GM12892 (cell line): Measurements from ENCODE around the gene CCNG1.
"Not testable (repeated sequence)": the region's sequence is repeated elsewhere in the genome, so short reads cannot be mapped to it uniquely, and the experiment has no call there.

Experiments used
- DNase-seq: peaks from one replicate; pipeline ENCODE4 v3.0.0; 2011; ENCODE audit not compliant: insufficient read length
- FAIRE-seq: peaks from 2 replicates; lab custom pipeline; 2011; peaks lifted over from hg19 to GRCh38; lab: Jason Lieb, UNC
- POLR2A ChIP-seq: IDR thresholded peaks from 2 replicates; pipeline ENCODE4 v1.6.1; 2011; ENCODE audit warnings: low read depth, low read length, control low read depth
- POLR2AphosphoS5 ChIP-seq: IDR thresholded peaks from 2 replicates; pipeline ENCODE4 v1.6.1; 2011; ENCODE audit warnings: low read depth, low read length, control low read depth
- TAF1 ChIP-seq: IDR thresholded peaks from 2 replicates; pipeline ENCODE4 v1.6.1; 2011; ENCODE audit warnings: low read depth, mild to moderate bottlenecking, control low read depth, low read length, borderline replicate concordance

Gene CCNG1

DNA sequence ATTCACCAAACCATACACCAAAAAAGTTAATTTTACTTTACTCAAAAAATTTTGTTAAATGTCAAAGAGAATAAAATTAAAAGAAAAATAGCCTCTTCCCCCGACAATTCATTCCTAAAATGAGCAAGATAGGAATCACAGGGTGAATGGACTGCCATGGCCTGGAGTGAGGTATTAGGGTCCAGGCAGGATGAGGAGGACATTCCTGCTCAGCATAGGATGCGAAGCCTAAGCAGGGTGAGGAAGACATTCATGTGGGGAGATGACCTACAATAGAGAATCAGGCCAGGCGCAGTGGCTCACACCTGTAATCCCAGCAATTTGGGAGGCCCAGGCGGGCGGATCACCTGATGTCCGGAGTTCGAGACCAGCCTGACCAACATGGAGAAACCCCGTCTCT, 14.1 kb downstream of the CCNG1 start:
- FAIRE-seq (no peak), DNase-seq (no peak)
- TF ChIP-seq TAF1 (no peak), POLR2A (no peak), POLR2AphosphoS5 (no peak)

DNA sequence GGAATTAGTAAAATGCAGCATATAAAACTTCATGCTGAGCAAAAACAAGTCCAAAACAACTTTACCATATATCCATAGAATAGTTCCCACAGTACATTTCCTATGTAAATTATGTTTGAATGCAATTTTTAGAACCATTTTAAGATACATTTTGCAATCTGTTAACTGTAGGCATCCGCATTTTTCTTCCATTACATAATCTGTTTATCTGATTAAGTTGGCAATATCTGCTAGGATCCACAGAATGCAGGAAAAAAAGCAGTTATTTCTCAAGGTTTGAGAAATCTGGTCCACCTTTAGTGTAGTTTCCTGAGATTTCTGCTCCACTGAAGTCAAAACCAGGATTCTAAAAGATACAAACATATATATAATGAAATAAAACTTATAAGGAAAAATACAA, 16.3 kb downstream of the CCNG1 start:
- DNase-seq = no peak
- no peak for TF ChIP-seq POLR2AphosphoS5
- TF ChIP-seq POLR2A = no peak
- TF ChIP-seq TAF1 = no peak
- no peak for FAIRE-seq

DNA sequence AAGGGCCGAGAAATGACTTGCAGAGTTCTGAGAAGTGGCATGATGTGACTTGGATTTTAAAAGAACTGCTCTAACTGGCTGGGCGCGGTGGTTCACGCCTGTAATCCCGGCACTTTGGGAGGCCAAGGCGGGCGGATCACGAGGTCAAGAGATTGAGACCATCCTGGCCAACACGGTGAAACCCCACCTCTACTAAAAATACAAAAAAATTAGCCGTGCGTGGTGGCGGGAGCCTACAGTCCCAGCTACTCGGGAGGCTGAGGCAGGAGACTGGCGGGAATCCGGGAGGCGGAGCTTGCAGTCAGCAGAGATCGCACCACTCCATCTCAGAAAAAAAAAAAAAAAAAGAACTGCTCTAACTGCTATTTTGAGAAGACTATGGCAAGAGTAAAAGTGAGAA, 18.0 kb downstream of the CCNG1 start:
- FAIRE-seq, DNase-seq: not testable (repeated sequence)

DNA sequence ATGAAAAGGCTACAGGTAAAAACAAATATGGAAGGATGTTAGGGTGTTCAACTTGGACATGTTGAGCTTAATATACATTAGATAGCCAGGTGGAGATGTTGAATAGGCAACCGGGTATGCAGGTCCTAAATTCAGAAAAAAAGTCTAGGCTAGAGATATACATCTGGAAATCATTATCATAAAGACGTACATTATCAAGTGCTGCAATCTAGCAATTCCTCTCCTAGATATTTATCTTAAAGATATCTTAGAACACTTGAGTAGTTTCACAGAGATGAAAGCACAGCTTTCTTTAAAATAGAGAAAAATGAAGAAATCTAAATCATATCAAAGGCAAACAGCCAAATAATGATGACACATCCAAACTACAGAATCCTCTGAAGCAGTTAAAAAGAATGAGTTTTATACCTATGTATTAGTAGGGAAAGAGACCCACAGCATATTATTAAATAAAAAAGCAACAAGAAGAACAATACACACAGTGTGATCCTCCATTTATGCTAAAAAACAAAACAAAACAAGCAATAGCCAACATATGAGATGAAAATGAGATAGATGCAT, 18.7 kb downstream of the CCNG1 start:
- DNase-seq (no peak), FAIRE-seq (no peak)
- TF ChIP-seq TAF1 = no peak
- TF ChIP-seq POLR2AphosphoS5 = no peak
- TF ChIP-seq POLR2A = no peak

DNA sequence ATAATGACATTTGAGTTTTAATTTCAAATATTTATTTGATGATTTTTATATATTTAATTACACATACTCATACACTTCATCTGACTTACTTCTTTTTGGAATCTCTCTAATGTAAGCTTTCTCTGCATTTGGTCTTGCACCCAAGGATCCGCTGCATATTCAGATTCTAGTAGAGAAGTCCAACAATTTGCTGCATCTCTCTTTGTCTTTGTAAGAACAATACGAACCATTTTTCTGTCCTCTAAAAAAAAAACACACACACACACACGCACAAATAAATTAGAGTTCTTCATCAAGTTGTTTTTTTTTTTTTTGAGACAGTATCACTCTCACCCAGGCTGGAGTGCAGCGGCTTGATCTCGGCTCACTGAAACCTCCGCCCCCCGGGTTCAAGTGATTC, 19.4 kb downstream of the CCNG1 start:
- TF ChIP-seq TAF1 (no peak), POLR2AphosphoS5 (no peak), POLR2A (no peak)
- no peak for FAIRE-seq
- DNase-seq = no peak

DNA sequence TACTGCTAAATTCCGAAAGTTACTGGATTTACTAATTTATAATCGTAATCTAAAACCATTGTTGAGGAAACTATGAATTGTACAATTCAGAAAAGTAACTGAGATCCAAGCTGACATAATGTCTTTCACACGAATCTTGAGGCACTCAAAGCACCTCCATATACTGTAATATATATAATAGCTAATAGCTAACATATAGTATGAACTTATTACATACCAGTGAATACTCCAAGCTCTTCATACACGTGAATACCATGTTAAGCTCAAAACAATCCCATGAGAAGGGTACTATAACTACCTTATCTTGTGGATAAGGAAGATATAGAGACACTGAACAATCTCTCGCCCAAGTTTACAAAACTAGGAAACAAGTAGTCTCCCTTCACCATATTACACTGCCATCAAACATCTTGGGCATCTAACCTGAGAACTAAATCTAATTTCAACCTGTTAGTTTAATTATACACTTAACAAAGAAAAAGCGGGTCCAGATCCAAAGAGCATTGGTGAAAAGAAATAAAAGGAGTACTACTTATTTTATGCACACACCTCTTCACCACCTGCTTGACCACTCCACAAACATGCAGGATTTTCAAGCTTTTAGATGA, 21.5 kb downstream of the CCNG1 start:
- FAIRE-seq (peak; percentile 46), DNase-seq (no peak)
- TF ChIP-seq TAF1 (no peak), POLR2A (no peak), POLR2AphosphoS5 (no peak)

DNA sequence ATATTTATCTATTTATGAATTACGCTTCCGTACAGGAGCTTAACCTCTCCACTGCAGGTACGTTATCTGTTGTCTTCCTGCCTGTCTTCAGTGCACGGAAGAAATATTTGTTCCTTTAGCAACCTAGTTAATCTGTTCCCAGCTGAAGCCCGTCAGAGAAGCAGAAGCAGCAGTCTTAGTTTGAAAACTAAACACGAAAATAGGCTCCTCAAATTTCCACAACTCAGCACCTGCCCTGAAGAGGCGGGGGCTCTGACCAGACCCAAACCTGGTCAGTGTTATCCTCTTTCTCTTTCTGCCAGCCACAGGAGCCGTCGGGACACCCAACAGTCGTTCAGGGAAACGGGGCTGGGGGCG, 22.0 kb downstream of the CCNG1 start:
- DNase-seq = no peak
- no peak for FAIRE-seq
- TF ChIP-seq TAF1 (no peak), POLR2AphosphoS5 (no peak), POLR2A (no peak)

DNA sequence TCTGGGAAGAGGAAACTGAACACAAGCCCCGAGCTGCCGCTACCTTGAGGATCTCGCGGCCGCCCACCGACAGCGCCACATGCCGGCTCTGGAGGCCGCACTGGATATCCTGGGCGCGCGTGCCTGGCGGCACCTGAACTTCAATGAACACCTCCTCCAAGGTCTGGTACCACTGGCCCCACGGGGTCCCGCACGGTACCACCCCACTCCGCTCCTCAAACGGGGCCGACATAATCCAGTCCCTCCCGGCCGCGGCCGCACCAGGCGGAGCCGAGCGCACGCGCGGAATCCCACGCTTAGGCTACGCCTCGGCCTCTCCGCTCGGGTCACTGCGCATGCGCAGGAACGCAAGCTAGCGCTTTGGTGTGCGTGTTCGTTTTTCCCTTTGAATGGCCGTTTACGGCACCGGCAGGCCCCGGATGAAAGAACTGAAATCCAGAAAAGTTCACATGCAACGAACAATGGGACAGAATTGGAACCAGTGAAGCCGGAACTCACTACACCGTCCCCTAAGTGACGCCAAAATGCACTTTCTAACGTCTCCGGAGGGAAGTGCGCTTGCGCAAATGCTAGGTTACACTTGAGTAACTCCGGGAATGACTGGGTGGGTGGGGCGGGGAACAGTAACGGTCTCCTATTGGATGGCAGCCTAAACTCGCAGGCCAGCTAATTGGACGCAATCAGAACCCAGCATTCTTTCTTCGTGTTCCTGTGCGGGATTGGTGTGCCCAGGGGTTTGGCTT, 22.6 kb downstream of the CCNG1 start, which contains the start of gene NUDCD2:
Gene NUDCD2 (minus strand): TSS at position 284 of the 743 bp plus-strand sequence. CDS start 52 bp downstream, at position 232.
- TF ChIP-seq POLR2A = peak; percentile 91
- TF ChIP-seq POLR2AphosphoS5 = peak; percentile 96
- peak; percentile 39; the same call in 1 of the 2 replicates for TF ChIP-seq TAF1
- FAIRE-seq = peak; percentile 92

DNA sequence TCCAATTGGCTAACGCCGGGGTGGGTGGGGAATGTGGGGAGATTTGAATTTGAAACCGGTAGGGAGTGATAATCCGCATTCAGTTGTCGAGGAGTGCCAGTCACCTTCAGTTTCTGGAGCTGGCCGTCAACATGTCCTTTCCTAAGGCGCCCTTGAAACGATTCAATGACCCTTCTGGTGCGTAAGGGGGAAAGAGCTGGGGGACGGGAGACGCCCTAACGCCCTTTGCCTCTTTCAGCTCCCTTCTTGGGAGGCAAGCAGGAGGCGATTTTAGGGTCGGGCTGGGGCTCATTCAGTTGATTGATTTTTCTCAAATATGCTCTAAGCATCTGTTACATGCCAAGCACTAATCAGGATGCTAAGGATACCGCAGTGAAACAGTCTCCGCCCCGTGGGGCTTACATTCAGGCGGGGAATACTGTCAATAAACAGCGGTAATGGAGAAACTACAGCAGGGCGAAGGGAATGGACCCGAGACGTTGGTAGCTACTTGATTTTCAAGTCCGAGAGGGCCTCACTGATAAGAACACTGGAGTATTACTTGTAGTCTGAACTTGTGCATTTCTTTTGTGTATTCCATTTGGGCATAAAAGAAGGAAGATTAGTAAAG, 23.3 kb downstream of the CCNG1 start, which contains the start of gene HMMR:
Gene HMMR (plus strand): TSS at position 71 of the 610 bp plus-strand sequence. CDS start 61 bp downstream, at position 132.
- TF ChIP-seq POLR2AphosphoS5 = peak; percentile 77
- TF ChIP-seq POLR2A = peak; percentile 82
- TF ChIP-seq TAF1 = peak; percentile 80; the same call in 1 of the 2 replicates
- DNase-seq (no peak), FAIRE-seq (no peak)

More for the DNA sequence above, 22.6 kb downstream of the CCNG1 start, which contains the start of gene NUDCD2:
- peak; percentile 56 for DNase-seq

DNA sequence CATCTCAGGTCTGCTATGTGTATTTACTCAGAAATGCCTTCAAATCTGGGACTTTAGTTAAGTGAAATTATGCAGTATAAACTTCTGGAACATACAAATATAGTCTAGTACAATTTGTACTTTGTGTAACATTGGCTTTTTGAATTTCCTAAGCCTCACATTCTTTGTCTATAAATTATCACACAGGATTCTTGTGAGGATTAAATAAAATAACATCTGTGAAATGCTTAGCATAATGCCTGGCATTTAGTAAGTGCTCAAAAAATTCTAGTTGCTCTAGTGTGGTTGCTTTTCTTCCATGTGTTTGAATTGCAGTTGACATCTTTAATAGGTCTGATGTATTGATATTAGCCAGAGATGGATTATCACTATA, 25.7 kb downstream of the CCNG1 start:
- FAIRE-seq (no peak), DNase-seq (no peak)
- no peak for TF ChIP-seq POLR2AphosphoS5
- no peak for TF ChIP-seq POLR2A
- TF ChIP-seq TAF1 = no peak

DNA sequence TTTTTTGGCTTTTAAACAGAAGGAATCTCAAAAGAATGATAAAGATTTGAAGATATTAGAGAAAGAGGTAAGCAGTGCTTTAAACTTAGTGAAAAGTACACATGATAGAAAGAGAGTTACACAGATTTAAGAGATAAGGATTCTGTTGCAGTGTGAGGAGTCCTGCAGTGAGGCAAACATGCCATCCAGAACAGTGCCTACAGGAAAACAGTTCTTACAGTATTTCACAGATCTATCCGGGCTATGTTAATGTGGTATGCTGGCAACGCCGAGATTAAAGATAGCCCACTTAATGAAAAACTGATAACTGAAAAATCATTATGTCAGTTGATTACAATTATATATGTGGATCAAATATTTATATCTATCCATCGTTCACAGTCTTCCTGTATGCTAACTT, 30.3 kb downstream of the CCNG1 start:
- FAIRE-seq = no peak
- no peak for TF ChIP-seq TAF1
- TF ChIP-seq POLR2A = no peak
- no peak for TF ChIP-seq POLR2AphosphoS5
- no peak for DNase-seq
